NCI-H146 treated with DMSO at 0.1 percent for 48 hours (cell line): ENCODE results near the gene PCDHGA7.
"Not testable (repeated sequence)": the region's sequence is repeated elsewhere in the genome, so short reads cannot be mapped to it uniquely, and the experiment has no call there.

ENCODE experiments used
- DNase-seq: peaks from one replicate; lab custom pipeline; 2025; ENCODE audit not compliant: unreplicated experiment; lab: John Stamatoyannopoulos, UW

Gene PCDHGA7

GRCh38 chr5:141382469-141383294 is at the start of gene PCDHGA7:
TSS of gene PCDHGA7 (plus strand) at chr5:141382742. CDS start at chr5:141382900, 158 bp downstream.
- no peak for DNase-seq

GRCh38 chr5:141338538-141339306 is 43.8 kb upstream of the PCDHGA7 start, which contains the start of gene PCDHGA2:
TSS of gene PCDHGA2 (plus strand) at chr5:141338760.
- DNase-seq = no peak

- DNase-seq = not testable (repeated sequence)
Observed at GRCh38 chr5:141340781-141341354, 41.7 kb upstream of the PCDHGA7 start.

GRCh38 chr5:141342773-141343172 is 39.8 kb upstream of the PCDHGA7 start:
- no peak for DNase-seq

- DNase-seq = no peak
Observed at GRCh38 chr5:141343242-141343952, 39.1 kb upstream of the PCDHGA7 start, which contains the start of gene PCDHGA3. TSS of gene PCDHGA3 (plus strand) at chr5:141343829. CDS start at chr5:141344034, 205 bp downstream.

- no peak for DNase-seq
Observed at GRCh38 chr5:141343953-141344463, 38.5 kb upstream of the PCDHGA7 start.

GRCh38 chr5:141345327-141345726 is 37.2 kb upstream of the PCDHGA7 start:
- no peak for DNase-seq

GRCh38 chr5:141346017-141346416 is 36.5 kb upstream of the PCDHGA7 start:
- DNase-seq = not testable (repeated sequence)

- peak; percentile 50 for DNase-seq
Observed at GRCh38 chr5:141349917-141350619, 32.5 kb upstream of the PCDHGA7 start, which contains the start of gene PCDHGB1. TSS of gene PCDHGB1 (plus strand) at chr5:141350099. CDS start at chr5:141350261, 162 bp downstream.

GRCh38 chr5:141351591-141351990 is 31.0 kb upstream of the PCDHGA7 start:
- no peak for DNase-seq

- no peak for DNase-seq
Observed at GRCh38 chr5:141354900-141355469, 27.6 kb upstream of the PCDHGA7 start, which contains the start of gene PCDHGA4. TSS of gene PCDHGA4 (plus strand) at chr5:141355021. CDS start at chr5:141355108, 87 bp downstream.

- no peak for DNase-seq
Observed at GRCh38 chr5:141355641-141356040, 26.9 kb upstream of the PCDHGA7 start.

- DNase-seq = no peak
Observed at GRCh38 chr5:141356133-141356532, 26.4 kb upstream of the PCDHGA7 start.

- DNase-seq = no peak
Observed at GRCh38 chr5:141356950-141357349, 25.6 kb upstream of the PCDHGA7 start.

- DNase-seq = no peak
Observed at GRCh38 chr5:141359790-141360426, 22.6 kb upstream of the PCDHGA7 start, which contains the start of gene PCDHGB2. TSS of gene PCDHGB2 (plus strand) at chr5:141359994. CDS start at chr5:141360136, 142 bp downstream.

GRCh38 chr5:141360685-141361084 is 21.9 kb upstream of the PCDHGA7 start:
- no peak for DNase-seq

- DNase-seq = no peak
Observed at GRCh38 chr5:141362719-141363118, 19.8 kb upstream of the PCDHGA7 start.

GRCh38 chr5:141363952-141364660 is 18.4 kb upstream of the PCDHGA7 start, which contains the start of gene PCDHGA5:
TSS of gene PCDHGA5 (plus strand) at chr5:141364162. CDS start at chr5:141364331, 169 bp downstream.
- no peak for DNase-seq
